GM10266 (cell line): ENCODE measurements around the gene TMEM132E.

Experiments used
- DNase-seq: peaks from one replicate; pipeline ENCODE4 v3.0.0; 2012; ENCODE audit errors: extremely low spot score
- TF ChIP-seq, protein P1 (sequence below): IDR thresholded peaks from 2 replicates; pipeline ENCODE4 v1.5.1; 2012; ENCODE audit warnings: mild to moderate bottlenecking, low read depth; ENCODE audit not compliant: control insufficient read depth, insufficient read depth; ENCODE audit errors: missing control alignments

Gene TMEM132E

DNA sequence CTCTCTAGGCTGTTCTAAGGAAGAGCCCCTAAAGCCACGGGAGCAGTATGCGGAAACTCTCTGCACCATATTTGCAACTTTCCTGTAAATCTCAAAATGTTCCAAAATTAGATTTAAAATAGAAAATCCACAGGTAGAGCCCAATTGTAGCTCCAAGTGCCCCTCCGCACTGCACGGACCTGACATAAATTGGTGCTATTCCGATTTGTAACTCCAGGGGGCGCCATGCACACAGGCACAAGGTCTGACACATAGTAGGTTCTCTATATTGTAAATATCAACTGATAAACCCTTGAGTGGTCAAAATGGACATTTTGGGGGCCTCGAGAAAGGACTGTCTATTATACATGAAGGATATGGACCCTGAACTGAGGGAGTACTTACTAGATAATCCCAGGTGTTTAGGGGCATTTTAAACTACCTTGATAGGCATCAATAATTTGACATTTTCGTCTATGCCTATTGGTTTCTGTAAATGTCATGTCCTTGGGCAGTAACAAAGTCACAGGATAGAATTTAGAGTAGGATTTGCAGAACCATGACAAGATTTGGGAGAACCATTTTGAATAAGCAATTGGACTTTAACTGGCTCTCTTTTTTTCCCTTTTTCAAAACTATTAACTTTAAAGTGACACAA lies 36.6 kb upstream of the TMEM132E start:
- peak; percentile 34 for DNase-seq
- TF ChIP-seq, protein P1, sequence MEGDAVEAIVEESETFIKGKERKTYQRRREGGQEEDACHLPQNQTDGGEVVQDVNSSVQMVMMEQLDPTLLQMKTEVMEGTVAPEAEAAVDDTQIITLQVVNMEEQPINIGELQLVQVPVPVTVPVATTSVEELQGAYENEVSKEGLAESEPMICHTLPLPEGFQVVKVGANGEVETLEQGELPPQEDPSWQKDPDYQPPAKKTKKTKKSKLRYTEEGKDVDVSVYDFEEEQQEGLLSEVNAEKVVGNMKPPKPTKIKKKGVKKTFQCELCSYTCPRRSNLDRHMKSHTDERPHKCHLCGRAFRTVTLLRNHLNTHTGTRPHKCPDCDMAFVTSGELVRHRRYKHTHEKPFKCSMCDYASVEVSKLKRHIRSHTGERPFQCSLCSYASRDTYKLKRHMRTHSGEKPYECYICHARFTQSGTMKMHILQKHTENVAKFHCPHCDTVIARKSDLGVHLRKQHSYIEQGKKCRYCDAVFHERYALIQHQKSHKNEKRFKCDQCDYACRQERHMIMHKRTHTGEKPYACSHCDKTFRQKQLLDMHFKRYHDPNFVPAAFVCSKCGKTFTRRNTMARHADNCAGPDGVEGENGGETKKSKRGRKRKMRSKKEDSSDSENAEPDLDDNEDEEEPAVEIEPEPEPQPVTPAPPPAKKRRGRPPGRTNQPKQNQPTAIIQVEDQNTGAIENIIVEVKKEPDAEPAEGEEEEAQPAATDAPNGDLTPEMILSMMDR = peak; percentile 86

DNA sequence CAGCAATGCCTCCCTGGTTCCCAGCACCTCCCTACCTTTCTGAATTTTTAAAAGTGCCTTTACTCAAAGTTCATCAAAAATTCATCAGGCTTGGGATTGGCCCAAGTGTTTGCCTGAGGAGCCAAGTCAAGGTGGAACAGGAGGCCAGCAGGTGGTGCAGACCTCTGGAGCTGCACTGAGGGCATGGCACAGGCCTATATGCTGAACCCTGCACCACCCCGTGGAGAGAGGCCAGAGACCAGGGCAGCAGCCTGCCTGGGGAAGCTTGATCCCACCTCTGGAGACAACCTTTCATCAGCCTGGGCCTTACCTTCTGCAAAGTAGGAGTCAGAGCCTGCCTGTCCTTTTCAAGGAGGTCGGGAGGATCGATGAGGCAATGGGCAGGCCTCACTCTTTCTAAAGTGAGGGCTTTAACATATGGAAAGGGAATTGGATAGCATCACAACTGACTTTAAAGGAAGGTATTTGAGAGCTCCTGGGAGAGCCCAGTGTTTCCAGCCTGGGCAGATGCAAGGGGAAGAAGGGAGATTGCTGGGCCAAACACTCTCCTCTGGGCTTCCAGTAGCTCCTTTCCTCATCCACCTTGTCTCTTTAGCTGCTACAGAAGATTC lies 31.8 kb upstream of the TMEM132E start:
- TF ChIP-seq, protein P1 = no peak
- no peak for DNase-seq

DNA sequence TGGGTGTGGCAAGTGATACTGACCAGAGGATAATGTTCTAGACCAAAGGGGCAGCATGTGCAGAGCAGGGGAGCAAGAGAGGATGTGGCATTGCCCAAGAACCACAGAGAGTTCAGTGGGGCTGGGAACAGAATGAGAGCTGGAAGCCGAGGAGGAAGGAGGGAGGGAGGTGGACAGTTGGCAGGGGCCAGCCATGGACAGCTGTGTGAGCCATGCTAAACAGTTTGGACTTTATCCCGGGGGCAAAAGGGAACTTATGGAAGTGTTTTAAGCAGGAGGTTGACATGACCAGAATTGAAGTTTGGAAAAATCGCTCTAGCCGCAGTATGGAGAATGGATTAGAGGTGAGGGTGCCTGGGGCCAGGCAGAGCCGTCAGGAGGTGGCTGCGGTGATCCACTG lies 29.4 kb upstream of the TMEM132E start:
- TF ChIP-seq, protein P1 = no peak
- no peak for DNase-seq

DNA sequence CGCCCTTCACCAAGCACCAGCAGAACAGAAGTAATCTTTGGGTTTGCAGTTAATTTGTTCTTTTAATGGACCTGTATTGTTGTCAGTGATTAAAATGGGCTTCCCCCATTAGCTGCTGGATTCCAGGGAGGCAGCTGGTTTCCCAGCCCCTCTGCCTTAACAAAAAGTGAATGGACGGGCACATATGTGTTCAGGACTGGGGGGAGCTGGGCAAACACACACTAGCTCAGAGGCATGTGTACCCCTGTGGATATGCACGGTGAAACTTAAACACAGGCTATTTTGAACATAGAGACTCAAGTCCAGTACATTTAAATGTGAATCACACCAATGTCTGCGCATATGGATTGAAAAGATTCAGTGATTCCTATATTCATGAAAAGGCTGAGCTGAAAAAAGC lies 25.5 kb upstream of the TMEM132E start:
- TF ChIP-seq, protein P1 = no peak
- no peak for DNase-seq

DNA sequence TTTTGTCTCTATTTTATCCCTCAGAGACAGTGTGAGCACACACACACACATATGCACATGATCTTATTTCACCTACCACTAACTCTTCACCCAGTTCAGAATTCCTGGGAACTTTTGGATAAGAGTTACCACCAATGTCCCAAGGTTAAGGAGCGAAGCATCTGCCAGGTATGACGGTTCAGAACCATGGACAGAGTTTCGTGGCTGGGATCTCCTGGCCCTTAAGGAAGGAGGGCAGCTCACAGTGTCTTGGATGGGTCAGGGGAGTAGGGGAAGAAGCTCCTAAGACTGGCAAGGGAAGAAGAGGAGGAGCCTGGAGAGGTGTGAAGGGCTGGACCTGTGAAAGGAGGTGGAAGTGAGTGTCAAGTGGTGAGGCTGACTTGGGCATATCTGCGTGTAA lies 23.0 kb upstream of the TMEM132E start:
- TF ChIP-seq, protein P1 = no peak
- DNase-seq = no peak

DNA sequence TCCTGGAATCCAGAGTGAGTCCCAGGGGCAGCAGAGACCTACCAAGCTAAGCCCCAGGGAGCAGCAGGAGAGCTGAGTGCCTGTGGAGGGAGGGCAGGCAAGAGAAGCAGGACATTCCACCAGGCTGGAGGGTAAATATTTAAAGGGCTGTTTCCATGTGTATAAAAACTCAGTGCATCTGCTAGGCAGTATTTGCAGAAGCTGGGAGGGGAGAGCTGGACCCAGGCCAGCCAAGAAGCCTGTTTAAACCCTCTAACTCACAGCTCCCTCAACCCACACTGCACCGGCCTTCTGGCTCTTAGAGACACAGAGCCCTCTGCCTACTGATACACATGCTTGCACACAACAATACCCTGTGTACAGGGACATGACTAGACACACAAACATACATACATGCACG lies 22.5 kb upstream of the TMEM132E start:
- DNase-seq = no peak
- TF ChIP-seq, protein P1 = no peak

DNA sequence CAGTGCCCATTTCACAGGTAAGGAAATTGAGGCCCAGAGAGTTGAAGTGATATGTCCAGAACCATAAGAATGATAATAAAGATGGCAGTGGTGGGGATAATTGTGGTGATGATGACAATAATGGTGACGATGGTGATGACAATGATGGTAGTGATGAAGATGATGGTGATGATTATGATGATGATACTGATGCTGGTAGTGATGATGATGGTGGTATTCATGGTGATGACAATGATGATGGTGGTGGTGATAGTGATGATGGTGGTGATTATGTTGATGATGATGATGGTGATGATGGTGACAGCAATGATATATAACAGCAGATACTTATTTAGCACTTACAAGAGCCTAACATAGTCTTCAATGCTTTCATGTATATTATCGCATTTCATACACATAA lies 18.1 kb upstream of the TMEM132E start:
- no peak for DNase-seq
- TF ChIP-seq, protein P1 = no peak
